Embryonic facial prominence (tissue), 1 donor: ENCODE results near the gene LHFPL2.
"Not testable (repeated sequence)": the region's sequence is repeated elsewhere in the genome, so short reads cannot be mapped to it uniquely, and the experiment has no call there.

Source experiments
- DNase-seq: peaks from one replicate; pipeline ENCODE4 v3.0.0-alpha.2; 2016; ENCODE audit errors: extremely low spot score

Gene LHFPL2

DNA sequence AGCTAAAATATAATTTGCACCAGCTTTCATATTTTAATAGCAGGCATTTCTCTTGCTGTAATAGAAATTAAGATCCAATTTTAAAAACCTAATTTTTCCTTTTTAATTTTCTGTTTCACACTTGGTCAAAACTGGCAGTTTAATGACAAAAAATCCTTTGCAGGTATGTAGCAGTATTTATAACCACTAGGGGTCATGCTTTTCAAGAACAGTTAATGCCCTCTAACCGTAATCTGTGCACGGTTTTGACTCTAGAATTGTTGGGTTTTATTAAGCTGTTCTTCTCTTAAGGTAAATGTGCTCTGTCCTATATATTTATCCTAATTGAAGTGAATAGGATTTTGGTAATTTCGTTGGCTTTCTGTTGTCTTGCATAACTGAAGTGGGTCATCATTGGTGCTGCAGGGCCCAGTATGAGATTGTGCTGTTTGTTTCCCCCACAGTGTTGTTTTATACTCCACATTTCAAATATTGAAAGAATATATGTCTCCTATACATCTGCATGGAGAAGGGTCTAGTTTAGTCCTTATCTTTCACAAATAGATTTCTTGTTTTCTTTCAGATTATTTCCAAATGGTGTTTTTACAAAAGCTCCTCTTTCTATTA is 180.7 kb downstream of the LHFPL2 start:
- DNase-seq = no peak

DNA sequence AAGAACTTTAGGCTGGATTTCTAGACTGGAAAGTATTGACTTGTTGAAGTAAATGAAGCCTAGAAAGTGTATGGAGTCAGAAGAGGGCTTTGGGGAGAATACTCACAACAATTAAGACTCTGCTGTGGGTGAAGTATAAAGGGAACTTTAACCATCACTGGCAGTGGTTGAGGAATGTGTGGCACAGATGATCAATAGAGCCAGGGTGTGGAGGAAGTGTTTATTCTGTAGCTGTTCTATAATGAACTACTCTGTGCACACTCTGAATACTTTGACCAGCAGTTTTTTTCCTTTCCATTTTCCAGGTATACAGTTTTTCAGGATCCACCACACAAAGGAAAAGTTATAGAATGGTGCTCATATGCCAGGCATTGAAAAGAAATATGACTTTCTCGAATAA is 181.4 kb downstream of the LHFPL2 start:
- no peak for DNase-seq

DNA sequence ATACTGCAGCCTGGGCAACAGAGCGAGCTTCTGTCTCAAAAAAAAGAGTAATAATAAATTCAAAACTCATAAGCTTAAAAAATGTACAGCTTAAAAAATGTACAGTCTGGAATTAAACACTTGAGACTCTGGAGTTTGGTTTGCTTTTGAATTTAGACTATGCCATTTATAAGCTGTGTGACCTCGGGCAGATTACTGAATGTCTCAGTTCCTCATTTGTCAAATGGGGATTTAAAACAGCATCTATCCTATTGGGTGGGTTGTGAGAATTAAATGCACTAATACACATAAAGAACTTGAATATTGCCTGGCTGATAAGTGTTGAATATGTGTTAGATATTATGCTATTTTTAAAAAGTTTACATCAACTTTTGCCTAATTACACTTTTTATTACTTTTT is 189.7 kb downstream of the LHFPL2 start:
- DNase-seq = no peak

- not testable (repeated sequence) for DNase-seq
These were observed 191.1 kb downstream of the LHFPL2 start for GRCh38 chr5:78457507-78457906.

- no peak for DNase-seq
These were observed 199.5 kb downstream of the LHFPL2 start for GRCh38 chr5:78449103-78449502.

DNA sequence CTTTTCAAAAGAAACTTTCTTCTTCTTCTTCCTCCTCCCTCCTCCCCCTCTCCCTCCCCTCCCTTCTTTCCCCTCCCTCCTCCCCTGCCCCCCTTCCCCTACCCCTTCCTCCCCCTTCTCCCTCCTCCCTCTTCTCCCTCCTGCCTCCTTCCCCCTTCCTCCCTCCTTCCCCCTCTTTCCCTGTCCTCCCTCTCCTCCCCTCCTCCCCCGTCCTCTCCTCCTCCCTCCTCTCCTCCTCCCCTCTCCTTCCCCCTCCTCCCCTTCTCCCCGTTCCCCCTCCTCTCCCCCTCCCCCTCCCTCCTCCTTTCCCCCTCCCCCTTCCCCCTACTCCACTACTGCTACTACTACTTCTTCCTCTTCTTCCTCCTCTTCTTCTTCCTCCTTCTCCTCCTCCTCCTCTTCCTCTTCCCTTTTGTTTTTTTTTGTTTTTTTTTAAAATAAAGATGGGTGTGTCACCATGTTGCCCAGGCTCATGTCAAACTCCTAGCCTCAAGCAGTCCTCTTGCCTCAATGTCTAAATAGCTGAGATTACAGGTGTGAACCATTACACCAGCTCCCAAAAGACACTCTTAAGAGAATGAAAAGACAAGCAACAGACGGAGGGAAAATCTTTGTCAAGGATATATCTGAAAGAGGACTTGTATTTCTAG is 200.7 kb downstream of the LHFPL2 start:
- DNase-seq = no peak
